WTC11 (cell line): ENCODE measurements around the gene OSTN. TPM values are rescaled to one million over a fixed set of nuclear protein-coding genes. Genes with fewer than 3 reads are reported as not detected.
"Not testable (repeated sequence)": the region's sequence is repeated elsewhere in the genome, so short reads cannot be mapped to it uniquely, and the experiment has no call there.

ENCODE experiments used
- ATAC-seq: fragments of 200-7000 bp; cut with Tn5 transposase; 2 replicates; pipeline ENCODE4 v1.10.0; 2021; ENCODE audit warnings: mild to moderate bottlenecking, moderate library complexity
- CTCF ChIA-PET: fragments of 300-600 bp; sonication (Branson Sonifier 250); formaldehyde crosslinking; loops from one replicate; lab custom pipeline; 2021; ENCODE audit warnings: antibody characterized with exemption; lab: Charles Lee
- POLR2A ChIA-PET: fragments of 350-600 bp; sonication (Branson Sonifier 250); formaldehyde crosslinking; loops from one replicate; lab custom pipeline; 2021; ENCODE audit warnings: antibody characterized with exemption; lab: Charles Lee
- DNase-seq: peaks from one replicate; pipeline ENCODE4 v3.0.0; 2021; ENCODE audit warnings: low spot score
- H3K27ac Mint-ChIP-seq: 2 replicates; pipeline ENCODE4 v1.8.0; 2021; ENCODE audit warnings: mixed read lengths
- H3K27me3 Mint-ChIP-seq: 2 replicates; pipeline ENCODE4 v1.8.0; 2021; ENCODE audit warnings: low read depth, mild to moderate bottlenecking, moderate library complexity, mixed read lengths
- H3K36me3 Mint-ChIP-seq: 2 replicates; pipeline ENCODE4 v1.8.0; 2021; ENCODE audit warnings: mixed read lengths
- H3K4me1 Mint-ChIP-seq: 2 replicates; pipeline ENCODE4 v1.8.0; 2022; ENCODE audit warnings: mixed read lengths
- H3K4me3 Mint-ChIP-seq: 2 replicates; pipeline ENCODE4 v1.8.0; 2021; ENCODE audit warnings: mild to moderate bottlenecking, moderate library complexity, mixed read lengths
- H3K9me3 Mint-ChIP-seq: 2 replicates; pipeline ENCODE4 v1.8.0; 2021; ENCODE audit warnings: mixed read lengths
- ARID4B ChIP-seq: sonication (generic); formaldehyde crosslinking; IDR thresholded peaks from 2 replicates; pipeline ENCODE4 v1.8.0; 2023; ENCODE audit warnings: missing genetic modification reagents, mild to moderate bottlenecking, borderline replicate concordance
- CREM ChIP-seq: sonication (generic); formaldehyde crosslinking; IDR thresholded peaks from 2 replicates; pipeline ENCODE4 v1.8.1; 2022; ENCODE audit warnings: mild to moderate bottlenecking, missing genetic modification reagents, moderate library complexity
- E2F4 ChIP-seq: sonication (generic); formaldehyde crosslinking; IDR thresholded peaks from 2 replicates; pipeline ENCODE4 v1.8.1; 2022; ENCODE audit warnings: low read depth, mild to moderate bottlenecking, moderate library complexity, missing genetic modification reagents, borderline replicate concordance
- FOXP1 ChIP-seq: sonication (generic); formaldehyde crosslinking; IDR thresholded peaks from 2 replicates; pipeline ENCODE4 v1.8.0; 2022; ENCODE audit warnings: missing genetic modification reagents, mild to moderate bottlenecking, moderate library complexity, borderline replicate concordance
- JAZF1 ChIP-seq: fragments of 250-450 bp; sonication (Bioruptor Pico); IDR thresholded peaks from 2 replicates; pipeline ENCODE4 v1.9.0; 2021; ENCODE audit warnings: moderate library complexity, mild to moderate bottlenecking, inconsistent platforms
- MAX ChIP-seq: sonication (generic); formaldehyde crosslinking; IDR thresholded peaks from 2 replicates; pipeline ENCODE4 v1.8.0; 2022; ENCODE audit warnings: mild to moderate bottlenecking, missing genetic modification reagents
- NFE2L1 ChIP-seq: sonication (generic); formaldehyde crosslinking; IDR thresholded peaks from 2 replicates; pipeline ENCODE4 v1.8.1; 2023; ENCODE audit warnings: missing genetic modification reagents
- NFYB ChIP-seq: sonication (generic); formaldehyde crosslinking; conservative IDR thresholded peaks from 2 replicates; pipeline ENCODE4 v1.8.0; 2022; ENCODE audit warnings: low read depth, missing genetic modification reagents
- NR2C2 ChIP-seq: sonication (generic); formaldehyde crosslinking; IDR thresholded peaks from 2 replicates; pipeline ENCODE4 v1.8.0; 2022; ENCODE audit warnings: mild to moderate bottlenecking, missing genetic modification reagents
- PREB ChIP-seq: sonication (generic); formaldehyde crosslinking; IDR thresholded peaks from 2 replicates; pipeline ENCODE4 v1.8.1; 2022; ENCODE audit warnings: mild to moderate bottlenecking, missing genetic modification reagents, moderate library complexity, borderline replicate concordance
- ZNF219 ChIP-seq: sonication (generic); formaldehyde crosslinking; IDR thresholded peaks from 2 replicates; pipeline ENCODE4 v1.8.0; 2023; ENCODE audit warnings: missing genetic modification reagents, mild to moderate bottlenecking, borderline replicate concordance
- total RNA-seq: library from RNA; stranded (reverse); gene quantifications from 3 replicates; pipeline ENCODE4 v1.2.3, GENCODE V29; 2021

The OSTN gene
- total RNA-seq, 1 experiment from 2014 or later, result not detected

- Mint-ChIP-seq H3K4me1 (no peaks in the 10 kb centered on the region), H3K27ac (no peak overlapping the region), H3K4me3 (no peak overlapping the region), H3K27me3 (no peaks in the 10 kb centered on the region), H3K36me3 (0 out of 2 replicates have a peak, but pooled peaks cover 2% of the 10 kb centered on the region), H3K9me3 (peaks cover 13% of the 10 kb centered on the region)
- DNase-seq, result no peak
- ChIA-PET POLR2A (no interaction called here), CTCF (no interaction called here)
- no peak for ATAC-seq
- TF ChIP-seq MAX (CRISPR knock-in tag), result no peak
- TF ChIP-seq E2F4 (CRISPR knock-in tag), result no peak
- TF ChIP-seq NR2C2 (CRISPR knock-in tag), result no peak
- no peak for TF ChIP-seq ARID4B (CRISPR knock-in tag)
- no peak for TF ChIP-seq FOXP1 (CRISPR knock-in tag)
- TF ChIP-seq ZNF219 (CRISPR knock-in tag), result no peak
- no peak for TF ChIP-seq NFE2L1 (CRISPR knock-in tag)
- no peak for TF ChIP-seq NFYB (CRISPR knock-in tag)
- TF ChIP-seq JAZF1, result no peak
- TF ChIP-seq CREM (CRISPR knock-in tag), result no peak
- TF ChIP-seq PREB (CRISPR knock-in tag), result no peak
Measured at GRCh38 chr3:191176038-191176785, 22.8 kb upstream of the OSTN start.

- H3K4me3 Mint-ChIP-seq, DNase-seq, ATAC-seq, H3K27me3 Mint-ChIP-seq, H3K4me1 Mint-ChIP-seq, CTCF ChIA-PET, POLR2A ChIA-PET, H3K27ac Mint-ChIP-seq: not testable (repeated sequence)
- Mint-ChIP-seq H3K36me3 (peaks cover 15% of the 10 kb centered on the region), H3K9me3 (peaks cover 30% of the 10 kb centered on the region)
Measured at GRCh38 chr3:191185382-191185781, 13.7 kb upstream of the OSTN start.

GRCh38 chr3:191188246-191188645 lies 10.8 kb upstream of the OSTN start:
- DNase-seq, ATAC-seq, CTCF ChIA-PET, H3K4me1 Mint-ChIP-seq, H3K27ac Mint-ChIP-seq, H3K4me3 Mint-ChIP-seq, H3K27me3 Mint-ChIP-seq, POLR2A ChIA-PET: not testable (repeated sequence)
- H3K36me3 Mint-ChIP-seq, result peaks cover 22% of the 10 kb centered on the region
- peaks cover 51% of the 10 kb centered on the region for H3K9me3 Mint-ChIP-seq

GRCh38 chr3:191192270-191192669 lies 6.8 kb upstream of the OSTN start:
- H3K27me3 Mint-ChIP-seq, POLR2A ChIA-PET, CTCF ChIA-PET, H3K4me1 Mint-ChIP-seq, H3K36me3 Mint-ChIP-seq, H3K4me3 Mint-ChIP-seq, ATAC-seq, DNase-seq, H3K27ac Mint-ChIP-seq: not testable (repeated sequence)
- H3K9me3 Mint-ChIP-seq, result peaks cover 29% of the 10 kb centered on the region
